CD4-positive, alpha-beta T cell treated with Interferon alpha-2 for 1 hour (primary cell): ENCODE measurements around the gene KRTAP20-2.

Source experiments
- DNase-seq, 2 donors: peaks; one replicate each; pipeline ENCODE4 v3.0.0-alpha.2; 2020 to 2022

Gene KRTAP20-2

GRCh38 chr21:30676737-30677136 lies 41.7 kb downstream of the KRTAP20-2 start:
- DNase-seq: no peak

- DNase-seq: no peak
Measured at GRCh38 chr21:30680586-30680985, 45.6 kb downstream of the KRTAP20-2 start.

GRCh38 chr21:30684506-30684905 lies 49.5 kb downstream of the KRTAP20-2 start:
- DNase-seq: no peak
